ES-I3 (cell line): Measurements from ENCODE around the gene DHTKD1.
"Not testable (repeated sequence)": the region's sequence is repeated elsewhere in the genome, so short reads cannot be mapped to it uniquely, and the experiment has no call there.

ENCODE experiments used
- H3K36me3 ChIP-seq: 2 replicates; pipeline ENCODE4 v1.6.1; 2013; ENCODE audit warnings: mild to moderate bottlenecking, low read length, control low read depth, moderate library complexity; ENCODE audit not compliant: insufficient read depth
- H3K4me1 ChIP-seq: 2 replicates; pipeline ENCODE4 v1.6.1; 2013; ENCODE audit warnings: mild to moderate bottlenecking, control low read depth, low read length; ENCODE audit not compliant: insufficient read depth
- H3K9ac ChIP-seq: 2 replicates; pipeline ENCODE4 v1.6.1; 2013; ENCODE audit warnings: low read depth, mild to moderate bottlenecking, low read length, moderate library complexity
- H3K9me3 ChIP-seq: 2 replicates; pipeline ENCODE4 v1.6.1; 2013; ENCODE audit warnings: mild to moderate bottlenecking, low read length, moderate library complexity; ENCODE audit not compliant: control insufficient read depth, insufficient read depth

DHTKD1 gene

GRCh38 chr10:12150163-12150562, 81.4 kb downstream of the DHTKD1 start:
- no peaks in the 10 kb centered on the region for H3K9me3 ChIP-seq
- peaks cover 2% of the 10 kb centered on the region for H3K36me3 ChIP-seq
- no peak overlapping the region for H3K9ac ChIP-seq
- no peaks in the 10 kb centered on the region for H3K4me1 ChIP-seq

- H3K9ac ChIP-seq = no peak overlapping the region
- H3K9me3 ChIP-seq = no peaks in the 10 kb centered on the region
- peaks cover 2% of the 10 kb centered on the region for H3K36me3 ChIP-seq
- no peaks in the 10 kb centered on the region for H3K4me1 ChIP-seq
Measured at GRCh38 chr10:12154516-12154915, 85.8 kb downstream of the DHTKD1 start.

- Histone ChIP-seq H3K9ac (no peak overlapping the region), H3K9me3 (no peaks in the 10 kb centered on the region), H3K36me3 (peaks cover 7% of the 10 kb centered on the region; the same call in 1 of the 2 replicates), H3K4me1 (no peaks in the 10 kb centered on the region)
Measured at GRCh38 chr10:12156367-12157123, 87.8 kb downstream of the DHTKD1 start.

GRCh38 chr10:12158111-12158510, 89.4 kb downstream of the DHTKD1 start:
- Histone ChIP-seq H3K4me1 (no peaks in the 10 kb centered on the region), H3K9ac (no peak overlapping the region), H3K9me3 (no peaks in the 10 kb centered on the region), H3K36me3 (peaks cover 7% of the 10 kb centered on the region; the same call in 1 of the 2 replicates)

GRCh38 chr10:12160664-12161063, 91.9 kb downstream of the DHTKD1 start:
- Histone ChIP-seq H3K9ac (no peak overlapping the region), H3K4me1 (no peaks in the 10 kb centered on the region), H3K36me3 (peaks cover 5% of the 10 kb centered on the region; the same call in 1 of the 2 replicates), H3K9me3 (no peaks in the 10 kb centered on the region)

GRCh38 chr10:12162927-12163326, 94.2 kb downstream of the DHTKD1 start:
- H3K9me3 ChIP-seq = no peaks in the 10 kb centered on the region
- no peaks in the 10 kb centered on the region for H3K4me1 ChIP-seq
- H3K36me3 ChIP-seq = peaks cover 15% of the 10 kb centered on the region; the same call in 1 of the 2 replicates
- H3K9ac ChIP-seq = no peak overlapping the region

- H3K4me1 ChIP-seq = no peaks in the 10 kb centered on the region
- H3K9ac ChIP-seq = no peak overlapping the region
- no peaks in the 10 kb centered on the region for H3K9me3 ChIP-seq
- H3K36me3 ChIP-seq = peaks cover 17% of the 10 kb centered on the region
Measured at GRCh38 chr10:12164085-12164484, 95.3 kb downstream of the DHTKD1 start.

- H3K9me3 ChIP-seq = no peaks in the 10 kb centered on the region
- H3K4me1 ChIP-seq = no peaks in the 10 kb centered on the region
- no peak overlapping the region for H3K9ac ChIP-seq
- H3K36me3 ChIP-seq = peaks cover 25% of the 10 kb centered on the region
Measured at GRCh38 chr10:12165036-12165435, 96.3 kb downstream of the DHTKD1 start.

- Histone ChIP-seq H3K9ac (no peak overlapping the region), H3K36me3 (peaks cover 28% of the 10 kb centered on the region), H3K4me1 (no peaks in the 10 kb centered on the region), H3K9me3 (no peaks in the 10 kb centered on the region)
Measured at GRCh38 chr10:12165999-12166775, 97.4 kb downstream of the DHTKD1 start.

GRCh38 chr10:12171512-12171911, 102.8 kb downstream of the DHTKD1 start:
- H3K36me3 ChIP-seq = peaks cover 29% of the 10 kb centered on the region
- H3K4me1 ChIP-seq, H3K9me3 ChIP-seq, H3K9ac ChIP-seq: not testable (repeated sequence)
